GM23338 (cell line): Measurements from ENCODE around the gene ADGRG6.

Experiments used
- CREB1 ChIP-seq: fragments of 250-450 bp; sonication (Bioruptor Pico); IDR thresholded peaks from 2 replicates; pipeline ENCODE4 v1.5.0; 2020; ENCODE audit warnings: low read depth, mild to moderate bottlenecking, moderate library complexity
- CTCF ChIP-seq, 2 experiments: fragments of 200-600 bp in 1 of 2; sonication (generic) in 1 of 2; conservative IDR thresholded peaks; 2 replicates each; pipeline versions ENCODE4 v1.5.1 to v1.6.1; 2016 to 2017; ENCODE audit warnings: antibody characterized with exemption in 2 of 2, low read depth in 2 of 2, mild to moderate bottlenecking in 2 of 2, moderate library complexity in 1 of 2
- EZH2 ChIP-seq: fragments of 200-600 bp; sonication (generic); IDR thresholded peaks from one replicate; pipeline ENCODE4 v1.8.0; 2017; ENCODE audit warnings: antibody characterized with exemption, mild to moderate bottlenecking, low read depth; ENCODE audit not compliant: unreplicated experiment
- EZH2phosphoT487 ChIP-seq: fragments of 200-600 bp; sonication (generic); IDR thresholded peaks from one replicate; pipeline ENCODE4 v1.8.1; 2018; ENCODE audit warnings: antibody characterized with exemption; ENCODE audit not compliant: unreplicated experiment
- POLR2AphosphoS5 ChIP-seq: IDR thresholded peaks from 2 replicates; pipeline ENCODE4 v1.6.1; 2016; ENCODE audit warnings: antibody characterized with exemption, low read depth
- REST ChIP-seq: IDR thresholded peaks from one replicate; pipeline ENCODE4 v1.6.1; 2018; ENCODE audit warnings: antibody characterized with exemption; ENCODE audit not compliant: unreplicated experiment

- TF ChIP-seq EZH2, result no peak
- no peak for TF ChIP-seq CTCF (conservative IDR thresholded peaks at IDR 0.05; ENCODE audit: low read depth in 2 of 2)
- no peak for TF ChIP-seq REST
- no peak for TF ChIP-seq EZH2phosphoT487
- no peak for TF ChIP-seq POLR2AphosphoS5
- TF ChIP-seq CREB1, result no peak
Observed at GRCh38 chr6:142376800-142377496, 75.1 kb downstream of the ADGRG6 start.
